Peyer's patch (tissue), 4 donors: ENCODE results near the gene PHYH.

Experiments
- POLR2A ChIP-seq, 2 donors: fragments of 450-650 bp; IDR thresholded peaks; one replicate each; pipeline ENCODE4 v1.5.1; 2017; ENCODE audit warnings: antibody characterized with exemption in 2 of 2, mild to moderate bottlenecking in 2 of 2, moderate library complexity in 2 of 2
- TF ChIP-seq, protein P1 (sequence below), 6 experiments: fragments of 450-650 bp in 4 of 6; fragments of 200-600 bp in 2 of 6; sonication (generic) in 1 of 6; IDR thresholded peaks; one replicate each; pipeline ENCODE4 v1.5.1; 2017 to 2019; ENCODE audit warnings: antibody characterized with exemption in 6 of 6, mild to moderate bottlenecking in 3 of 6, moderate library complexity in 1 of 6

DNA sequence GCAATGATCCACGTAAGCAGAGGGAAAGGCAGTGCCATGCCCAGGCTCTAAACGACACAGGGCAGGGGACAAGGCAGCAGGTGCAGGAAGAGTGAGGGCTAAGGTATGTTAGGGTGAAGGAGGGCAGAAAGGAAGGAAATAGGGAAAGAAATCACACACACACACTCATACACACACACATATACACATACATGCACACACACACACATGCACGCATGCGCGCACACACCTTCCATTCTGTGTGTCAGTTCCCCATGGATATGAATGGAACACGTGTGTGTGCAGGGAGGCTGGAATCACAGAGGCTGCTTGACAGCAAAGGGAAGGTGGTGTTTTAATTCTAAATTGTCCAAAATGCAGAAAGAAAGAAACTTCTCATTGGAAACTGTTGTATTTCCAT lies 6.2 kb upstream of the PHYH start:
- TF ChIP-seq, protein P1, sequence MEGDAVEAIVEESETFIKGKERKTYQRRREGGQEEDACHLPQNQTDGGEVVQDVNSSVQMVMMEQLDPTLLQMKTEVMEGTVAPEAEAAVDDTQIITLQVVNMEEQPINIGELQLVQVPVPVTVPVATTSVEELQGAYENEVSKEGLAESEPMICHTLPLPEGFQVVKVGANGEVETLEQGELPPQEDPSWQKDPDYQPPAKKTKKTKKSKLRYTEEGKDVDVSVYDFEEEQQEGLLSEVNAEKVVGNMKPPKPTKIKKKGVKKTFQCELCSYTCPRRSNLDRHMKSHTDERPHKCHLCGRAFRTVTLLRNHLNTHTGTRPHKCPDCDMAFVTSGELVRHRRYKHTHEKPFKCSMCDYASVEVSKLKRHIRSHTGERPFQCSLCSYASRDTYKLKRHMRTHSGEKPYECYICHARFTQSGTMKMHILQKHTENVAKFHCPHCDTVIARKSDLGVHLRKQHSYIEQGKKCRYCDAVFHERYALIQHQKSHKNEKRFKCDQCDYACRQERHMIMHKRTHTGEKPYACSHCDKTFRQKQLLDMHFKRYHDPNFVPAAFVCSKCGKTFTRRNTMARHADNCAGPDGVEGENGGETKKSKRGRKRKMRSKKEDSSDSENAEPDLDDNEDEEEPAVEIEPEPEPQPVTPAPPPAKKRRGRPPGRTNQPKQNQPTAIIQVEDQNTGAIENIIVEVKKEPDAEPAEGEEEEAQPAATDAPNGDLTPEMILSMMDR (IDR thresholded peaks at IDR 0.05): no peak
- TF ChIP-seq POLR2A (IDR thresholded peaks at IDR 0.05): no peak
